ENCODE data around the gene SPATA3. TPM values are rescaled to one million over a fixed set of nuclear protein-coding genes. Genes with fewer than 3 reads are reported as not detected.

SPATA3 gene
- total and polyA plus RNA-seq, 2 of the 13 experiments (the other 11 are each of a cell fraction or from before 2014, with no cell fraction given), result not detected

- peak; percentile 92 for TF ChIP-seq ZFP91 (CRISPR knock-in tag; IDR thresholded peaks at IDR 0.05; ENCODE audit: borderline replicate concordance)
- TF ChIP-seq SP5 (CRISPR knock-in tag; IDR thresholded peaks at IDR 0.05; ENCODE audit: borderline replicate concordance, low read depth), result peak; percentile 54
- TF ChIP-seq IRF9 (CRISPR knock-in tag; IDR thresholded peaks at IDR 0.05; ENCODE audit: borderline replicate concordance), result peak; percentile 96; the same call in 1 of the 2 replicates
- TF ChIP-seq BCLAF1 (IDR thresholded peaks at IDR 0.05), result no peak
- TF ChIP-seq PHF8 (CRISPR knock-in tag; IDR thresholded peaks at IDR 0.05), result peak; percentile 67
- TF ChIP-seq ATF7-NPFF (CRISPR knock-in tag; IDR thresholded peaks at IDR 0.05; ENCODE audit: low read depth), result peak; percentile 66
- peak; percentile 64; the same call in 1 of the 2 replicates for TF ChIP-seq HOMEZ (CRISPR knock-in tag; IDR thresholded peaks at IDR 0.05; ENCODE audit: low read depth)
- peak; percentile 63; the same call in 1 of the 2 replicates for TF ChIP-seq ZNF292 (CRISPR knock-in tag; IDR thresholded peaks at IDR 0.05; ENCODE audit: borderline replicate concordance, low read depth)
- peak; percentile 93 for TF ChIP-seq GFI1 (CRISPR knock-in tag; IDR thresholded peaks at IDR 0.05; ENCODE audit: borderline replicate concordance)
- no peak; the same call in none of the 2 replicates for TF ChIP-seq MED13 (CRISPR knock-in tag; IDR thresholded peaks at IDR 0.05)
- TF ChIP-seq EZH2 (conservative IDR thresholded peaks at IDR 0.05; ENCODE audit: low read depth, low read length), result no peak
- TF ChIP-seq FOXK2 (IDR thresholded peaks at IDR 0.05), result no peak
- TF ChIP-seq SNAPC5 (CRISPR knock-in tag; IDR thresholded peaks at IDR 0.05; ENCODE audit: borderline replicate concordance), result peak; percentile 58; the same call in 1 of the 2 replicates
- no peak; the same call in none of the 2 replicates for TF ChIP-seq YEATS4 (CRISPR knock-in tag; IDR thresholded peaks at IDR 0.05; ENCODE audit: borderline replicate concordance)
- peak; percentile 47; the same call in 1 of the 2 replicates for TF ChIP-seq GMEB1 (CRISPR knock-in tag; IDR thresholded peaks at IDR 0.05; ENCODE audit: borderline replicate concordance)
- TF ChIP-seq ZNF761 (CRISPR knock-in tag; conservative IDR thresholded peaks at IDR 0.05), result peak; percentile 94
- TF ChIP-seq SALL1 (CRISPR knock-in tag; IDR thresholded peaks at IDR 0.05), result peak; percentile 81; the same call in 1 of the 2 replicates
Measured at GRCh38 chr2:231052494-231053451, 56.9 kb downstream of the SPATA3 start (continued).
